Caco-2 (cell line): Measurements from ENCODE around the gene RIMS4. TPM values are rescaled to one million over a fixed set of nuclear protein-coding genes. Genes with fewer than 3 reads are reported as not detected.

Source experiments
- BruUV-seq: library from RNA; stranded (reverse); fragments of 400-500 nt; replicated peaks from 2 replicates; lab custom pipeline; 2021; lab: Mats Ljungman, UMichigan
- CTCF ChIA-PET: fragments of 300-600 bp; sonication (Branson Sonifier 250); formaldehyde crosslinking; loops from one replicate; lab custom pipeline; 2022; ENCODE audit warnings: antibody characterized with exemption; lab: Charles Lee
- POLR2A ChIA-PET: fragments of 300-600 bp; sonication (Branson Sonifier 250); formaldehyde crosslinking; loops from one replicate; lab custom pipeline; 2022; ENCODE audit warnings: antibody characterized with exemption; lab: Charles Lee
- DNase-seq, 2 experiments: peaks; one replicate each; pipeline versions ENCODE4 v3.0.0 to v3.0.0-alpha.2; 2020 to 2022
- H3K27me3 ChIP-seq: replicated peaks from 2 replicates; pipeline ENCODE4 v1.6.0; 2011; ENCODE audit warnings: low read length; ENCODE audit not compliant: control insufficient read depth, insufficient read depth
- H3K36me3 ChIP-seq: 2 replicates; pipeline ENCODE4 v1.5.1; 2011; ENCODE audit warnings: low read length; ENCODE audit not compliant: control insufficient read depth, insufficient read depth
- H3K4me1 ChIP-seq: fragments of 250-450 bp; sonication (Bioruptor Pico); 2 replicates; pipeline ENCODE4 v1.5.1; 2020; ENCODE audit warnings: mild to moderate bottlenecking
- H3K4me3 ChIP-seq: 2 replicates; pipeline ENCODE4 v1.5.1; 2011; ENCODE audit warnings: low read depth, mild to moderate bottlenecking, control low read depth, low read length
- H3K9me3 ChIP-seq: fragments of 250-450 bp; sonication (Bioruptor Pico); 2 replicates; pipeline ENCODE4 v1.5.1; 2020; ENCODE audit warnings: mild to moderate bottlenecking, moderate library complexity
- H3K27ac Mint-ChIP-seq: one replicate; pipeline ENCODE4 v1.8.0; 2022; ENCODE audit warnings: mixed read lengths; ENCODE audit not compliant: unreplicated experiment
- H3K27me3 Mint-ChIP-seq: one replicate; pipeline ENCODE4 v1.8.0; 2022; ENCODE audit warnings: mixed read lengths; ENCODE audit not compliant: insufficient read depth, unreplicated experiment
- H3K36me3 Mint-ChIP-seq: one replicate; pipeline ENCODE4 v1.8.0; 2022; ENCODE audit warnings: mild to moderate bottlenecking, mixed read lengths; ENCODE audit not compliant: insufficient read depth, unreplicated experiment
- H3K4me1 Mint-ChIP-seq: one replicate; pipeline ENCODE4 v1.8.0; 2022; ENCODE audit warnings: low read depth, mixed read lengths; ENCODE audit not compliant: unreplicated experiment
- H3K4me3 Mint-ChIP-seq: one replicate; pipeline ENCODE4 v1.8.0; 2022; ENCODE audit warnings: mild to moderate bottlenecking, moderate library complexity, mixed read lengths; ENCODE audit not compliant: unreplicated experiment
- H3K9me3 Mint-ChIP-seq: one replicate; pipeline ENCODE4 v1.8.0; 2022; ENCODE audit warnings: mixed read lengths; ENCODE audit not compliant: unreplicated experiment
- intact Hi-C: fragments of 100-400 bp; cut with micrococcal nuclease; formaldehyde crosslinking; loops from one replicate; pipeline ENCODE4 v1.10.0; 2022; ENCODE audit not compliant: unreplicated experiment
- total RNA-seq: library from RNA; stranded (reverse); gene quantifications from 2 replicates; pipeline ENCODE4 v1.2.3, GENCODE V29; 2022
- TF ChIP-seq, protein P1 (sequence below), 2 experiments: fragments of 200-600 bp in 1 of 2; IDR thresholded peaks; 1 replicate in 1 of 2; 2 replicates in 1 of 2; pipeline versions ENCODE4 v1.5.1 to v1.8.0; 2011 to 2022; ENCODE audit warnings: antibody characterized with exemption in 1 of 2, control low read depth in 1 of 2, inconsistent platforms in 1 of 2, low read depth in 1 of 2, low read length in 1 of 2, mild to moderate bottlenecking in 1 of 2, moderate library complexity in 1 of 2; ENCODE audit not compliant: insufficient read depth in 1 of 2, severe bottlenecking in 1 of 2, unreplicated experiment in 1 of 2

RIMS4 gene
- total RNA-seq, 1 experiment from 2014 or later, result 9.0 TPM

DNA sequence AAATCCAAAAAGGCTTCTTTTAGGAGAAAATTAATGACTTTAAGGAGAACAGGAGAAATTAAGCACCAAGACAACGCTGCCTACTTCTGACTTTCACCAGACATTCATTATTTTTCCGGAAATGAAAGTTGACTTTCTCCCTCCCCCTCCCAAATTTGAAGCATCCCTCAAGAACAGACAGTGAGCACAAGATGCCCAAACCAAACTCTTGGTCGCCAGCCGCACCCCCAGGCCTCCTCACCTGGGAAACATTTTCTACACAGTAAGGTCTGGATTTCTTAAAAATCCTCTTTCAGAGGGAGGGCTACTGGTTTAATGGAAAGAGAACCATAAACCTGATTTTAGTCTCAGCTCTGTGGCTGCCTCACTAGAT, 2.7 kb downstream of the RIMS4 start:
- ChIA-PET POLR2A (no interaction called here), CTCF (no interaction called here)
- Mint-ChIP-seq H3K27ac (no peak overlapping the region), H3K36me3 (peaks cover 6% of the 10 kb centered on the region), H3K9me3 (no peaks in the 10 kb centered on the region), H3K27me3 (peaks cover 22% of the 10 kb centered on the region), H3K4me1 (no peaks in the 10 kb centered on the region), H3K4me3 (no peak overlapping the region)
- H3K4me1 ChIP-seq, result peaks cover 5% of the 10 kb centered on the region; the same call in 1 of the 2 replicates
- intact Hi-C loops, result no loop called here
- H3K36me3 ChIP-seq, result no peaks in the 10 kb centered on the region
- H3K27me3 ChIP-seq, result peaks cover 5% of the 10 kb centered on the region; the same call in 1 of the 2 replicates
- BruUV-seq, result no TSS peak
- H3K4me3 ChIP-seq, result no peak overlapping the region
- no peak for DNase-seq
- H3K9me3 ChIP-seq, result no peaks in the 10 kb centered on the region
- TF ChIP-seq, protein P1, sequence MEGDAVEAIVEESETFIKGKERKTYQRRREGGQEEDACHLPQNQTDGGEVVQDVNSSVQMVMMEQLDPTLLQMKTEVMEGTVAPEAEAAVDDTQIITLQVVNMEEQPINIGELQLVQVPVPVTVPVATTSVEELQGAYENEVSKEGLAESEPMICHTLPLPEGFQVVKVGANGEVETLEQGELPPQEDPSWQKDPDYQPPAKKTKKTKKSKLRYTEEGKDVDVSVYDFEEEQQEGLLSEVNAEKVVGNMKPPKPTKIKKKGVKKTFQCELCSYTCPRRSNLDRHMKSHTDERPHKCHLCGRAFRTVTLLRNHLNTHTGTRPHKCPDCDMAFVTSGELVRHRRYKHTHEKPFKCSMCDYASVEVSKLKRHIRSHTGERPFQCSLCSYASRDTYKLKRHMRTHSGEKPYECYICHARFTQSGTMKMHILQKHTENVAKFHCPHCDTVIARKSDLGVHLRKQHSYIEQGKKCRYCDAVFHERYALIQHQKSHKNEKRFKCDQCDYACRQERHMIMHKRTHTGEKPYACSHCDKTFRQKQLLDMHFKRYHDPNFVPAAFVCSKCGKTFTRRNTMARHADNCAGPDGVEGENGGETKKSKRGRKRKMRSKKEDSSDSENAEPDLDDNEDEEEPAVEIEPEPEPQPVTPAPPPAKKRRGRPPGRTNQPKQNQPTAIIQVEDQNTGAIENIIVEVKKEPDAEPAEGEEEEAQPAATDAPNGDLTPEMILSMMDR (IDR thresholded peaks at IDR 0.05; ENCODE audit: insufficient read depth in 1 of 2, low read depth in 1 of 2, low read length in 1 of 2, severe bottlenecking in 1 of 2, unreplicated experiment in 1 of 2), result no peak

DNA sequence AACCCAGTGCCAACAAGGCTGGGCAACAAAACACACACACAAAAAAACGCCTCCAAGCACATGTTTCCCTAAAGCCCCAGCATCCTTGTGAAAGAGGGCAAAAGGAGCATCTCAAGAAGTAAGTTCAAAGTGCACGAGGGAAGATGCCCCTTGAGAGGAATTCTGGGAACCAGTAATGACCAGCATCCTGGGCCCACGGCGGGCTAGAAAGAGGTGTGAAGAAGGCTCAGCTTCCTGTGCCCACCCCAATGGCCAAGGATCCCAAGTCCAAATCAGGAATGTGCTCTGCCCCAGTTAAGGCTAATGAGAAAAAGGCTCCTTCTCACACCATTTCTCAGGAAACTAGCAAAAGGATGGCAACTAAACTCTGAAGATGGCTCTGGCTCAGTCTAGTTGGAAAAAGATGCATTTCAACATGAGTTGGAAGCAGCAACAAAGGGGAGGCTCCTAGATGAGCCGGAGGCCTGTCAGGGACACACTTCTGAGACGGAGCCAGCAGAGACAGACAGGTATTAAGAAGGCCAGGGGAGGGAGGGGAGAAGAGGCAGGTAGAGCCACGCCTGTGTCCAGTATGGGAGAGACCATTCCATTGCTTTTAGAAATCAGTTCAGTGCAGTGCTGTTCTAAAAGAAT, 3.2 kb downstream of the RIMS4 start:
- Mint-ChIP-seq H3K36me3 (peaks cover 6% of the 10 kb centered on the region), H3K4me1 (no peaks in the 10 kb centered on the region), H3K27ac (no peak overlapping the region), H3K27me3 (peaks cover 21% of the 10 kb centered on the region), H3K4me3 (no peak overlapping the region), H3K9me3 (no peaks in the 10 kb centered on the region)
- TF ChIP-seq, protein P1 (IDR thresholded peaks at IDR 0.05; ENCODE audit: insufficient read depth in 1 of 2, low read depth in 1 of 2, low read length in 1 of 2, severe bottlenecking in 1 of 2, unreplicated experiment in 1 of 2), result no peak
- no peaks in the 10 kb centered on the region for H3K9me3 ChIP-seq
- H3K4me3 ChIP-seq, result no peak overlapping the region
- intact Hi-C loops, result no loop called here
- H3K4me1 ChIP-seq, result peaks cover 5% of the 10 kb centered on the region; the same call in 1 of the 2 replicates
- no peaks in the 10 kb centered on the region for H3K36me3 ChIP-seq
- peaks cover 5% of the 10 kb centered on the region; the same call in 1 of the 2 replicates for H3K27me3 ChIP-seq
- ChIA-PET CTCF (no interaction called here), POLR2A (no interaction called here)
- BruUV-seq, result no TSS peak
- DNase-seq, result no peak

DNA sequence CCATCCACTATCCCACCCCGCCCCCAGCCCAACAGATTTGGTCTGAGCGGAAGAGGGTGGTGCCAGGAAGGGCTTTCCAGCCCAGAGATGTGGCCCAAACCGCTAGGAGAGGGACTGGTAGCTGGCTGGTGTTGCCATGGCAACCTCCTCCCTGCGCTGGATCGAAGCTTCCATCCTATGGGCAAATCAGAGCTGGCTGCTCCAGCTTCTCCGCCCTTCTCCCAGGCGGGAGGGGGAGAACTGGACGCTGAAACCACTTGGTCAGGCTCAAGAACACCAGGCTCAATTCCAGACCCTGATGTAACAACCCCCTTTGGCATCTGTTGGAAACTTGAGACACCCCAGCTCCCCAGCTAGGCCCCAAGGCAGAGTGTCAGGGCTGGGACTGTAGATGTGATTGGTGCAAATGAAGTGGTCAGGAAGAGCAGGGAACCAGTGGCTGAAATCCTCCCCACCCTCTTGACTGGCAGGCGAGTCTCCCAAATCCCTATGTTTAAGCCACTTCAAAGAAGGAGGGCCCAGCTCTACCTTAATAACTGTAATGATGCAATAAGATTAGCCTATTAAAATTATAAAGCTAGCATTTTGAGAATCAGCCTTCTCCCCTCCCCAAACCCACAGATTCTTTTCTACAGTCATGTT, 4.2 kb downstream of the RIMS4 start:
- no peak overlapping the region for H3K4me3 Mint-ChIP-seq
- H3K36me3 Mint-ChIP-seq, result peaks cover under 1% of the 10 kb centered on the region
- H3K4me1 ChIP-seq, result peaks cover 5% of the 10 kb centered on the region; the same call in 1 of the 2 replicates
- ChIA-PET POLR2A (no interaction called here), CTCF (interaction anchor here (1.0 kb wide), 1 partner anchor 9 kb away, joined by 4 read pairs; no protein-coding TSS in a partner anchor)
- DNase-seq, result peak; percentile 48 to 67
- no peaks in the 10 kb centered on the region for H3K4me1 Mint-ChIP-seq
- TF ChIP-seq, protein P1 (IDR thresholded peaks at IDR 0.05; ENCODE audit: insufficient read depth in 1 of 2, low read depth in 1 of 2, low read length in 1 of 2, severe bottlenecking in 1 of 2, unreplicated experiment in 1 of 2), result no peak
- H3K4me3 ChIP-seq, result no peak overlapping the region
- H3K27me3 ChIP-seq, result peaks cover 3% of the 10 kb centered on the region; the same call in 1 of the 2 replicates
- no peaks in the 10 kb centered on the region for H3K9me3 Mint-ChIP-seq
- no peaks in the 10 kb centered on the region for H3K9me3 ChIP-seq
- BruUV-seq, result no TSS peak
- H3K27me3 Mint-ChIP-seq, result peaks cover 17% of the 10 kb centered on the region
- no peak overlapping the region for H3K27ac Mint-ChIP-seq
- no peaks in the 10 kb centered on the region for H3K36me3 ChIP-seq
- intact Hi-C loops, result no loop called here
